ENCODE data around the gene ANLN. TPM values are rescaled to one million over a fixed set of nuclear protein-coding genes. Genes with fewer than 3 reads are reported as not detected.
"Not testable (repeated sequence)": the region's sequence is repeated elsewhere in the genome, so short reads cannot be mapped to it uniquely, and the experiment has no call there.

The ANLN gene
- total RNA-seq, 2 donors from 2014 or later = 2.4 to 9.0 TPM

- no peak overlapping the region for H3K27ac ChIP-seq
- no peaks in the 10 kb centered on the region for H3K36me3 ChIP-seq
- H3K27me3 ChIP-seq = no peaks in the 10 kb centered on the region
- no peak for TF ChIP-seq CTCF (IDR thresholded peaks at IDR 0.05)
- H3K4me3 ChIP-seq = no peak overlapping the region
- no peaks in the 10 kb centered on the region for H3K9me3 ChIP-seq
- no peak for DNase-seq (ENCODE audit: low spot score)
- peaks cover 0 to 10% of the 10 kb centered on the region in 2 donors for H3K4me1 ChIP-seq
Measured at GRCh38 chr7:36368496-36368895, 21.2 kb upstream of the ANLN start.

GRCh38 chr7:36369171-36369570, 20.5 kb upstream of the ANLN start:
- Histone ChIP-seq H3K4me1 (peaks cover 0 to 10% of the 10 kb centered on the region in 2 donors), H3K36me3 (no peaks in the 10 kb centered on the region)
- no peak for TF ChIP-seq CTCF (IDR thresholded peaks at IDR 0.05)

DNA sequence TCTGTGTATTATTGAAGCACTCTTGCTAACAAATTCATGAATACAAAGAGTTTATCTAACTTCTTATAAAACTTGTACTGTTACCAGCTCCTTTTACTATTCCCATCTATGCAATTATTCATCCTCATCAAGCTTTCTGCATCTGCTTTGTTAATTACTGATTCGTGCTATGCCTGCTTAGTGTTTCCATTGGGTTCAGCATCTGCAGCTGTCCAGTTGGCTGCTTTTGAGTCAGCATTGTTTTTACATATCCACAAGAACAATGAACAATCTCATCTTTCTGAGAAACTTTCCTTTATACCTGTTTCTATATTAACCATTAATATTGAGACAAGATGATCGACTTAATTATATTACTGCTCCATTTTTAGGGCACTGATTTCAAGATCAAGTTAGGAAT, 19.6 kb upstream of the ANLN start:
- H3K27me3 ChIP-seq = no peaks in the 10 kb centered on the region
- DNase-seq (ENCODE audit: low spot score) = no peak

More at GRCh38 chr7:36369171-36369570, 20.5 kb upstream of the ANLN start:
- Histone ChIP-seq H3K27ac (no peak overlapping the region), H3K27me3 (no peaks in the 10 kb centered on the region), H3K9me3 (no peaks in the 10 kb centered on the region), H3K4me3 (no peak overlapping the region)
- no peak for DNase-seq (ENCODE audit: low spot score)

DNA sequence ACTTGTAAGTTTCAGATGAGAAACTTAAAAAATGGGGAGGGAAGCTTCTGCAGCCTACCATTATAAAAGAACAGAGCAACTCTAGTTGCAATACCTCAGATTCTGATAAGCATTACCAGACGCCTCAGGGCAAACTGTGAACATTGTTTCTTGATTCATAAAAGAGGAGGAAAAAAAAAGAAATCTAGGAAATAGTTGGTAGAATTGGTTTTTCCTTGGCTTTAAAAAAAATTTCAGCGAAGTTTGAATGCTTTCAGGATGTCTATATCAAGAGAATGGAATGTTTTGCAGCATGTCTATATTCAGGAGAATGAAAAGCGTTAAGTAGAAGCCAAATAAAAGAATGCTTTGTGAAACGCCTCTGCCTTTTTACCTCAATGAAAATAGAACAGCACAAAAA, 17.5 kb upstream of the ANLN start:
- H3K27ac ChIP-seq = no peak overlapping the region
- DNase-seq (ENCODE audit: low spot score) = no peak
- H3K4me1 ChIP-seq = peaks cover 0 to 6% of the 10 kb centered on the region in 2 donors
- H3K4me3 ChIP-seq = no peak overlapping the region
- H3K36me3 ChIP-seq = no peaks in the 10 kb centered on the region
- TF ChIP-seq CTCF (IDR thresholded peaks at IDR 0.05) = no peak
- no peaks in the 10 kb centered on the region for H3K27me3 ChIP-seq
- H3K9me3 ChIP-seq = no peaks in the 10 kb centered on the region

More for the DNA sequence above, 19.6 kb upstream of the ANLN start:
- no peaks in the 10 kb centered on the region for H3K36me3 ChIP-seq
- H3K9me3 ChIP-seq = no peaks in the 10 kb centered on the region
- peaks cover 0 to 10% of the 10 kb centered on the region in 2 donors for H3K4me1 ChIP-seq
- no peak for TF ChIP-seq CTCF (IDR thresholded peaks at IDR 0.05)
- no peak overlapping the region for H3K27ac ChIP-seq
- no peak overlapping the region for H3K4me3 ChIP-seq

DNA sequence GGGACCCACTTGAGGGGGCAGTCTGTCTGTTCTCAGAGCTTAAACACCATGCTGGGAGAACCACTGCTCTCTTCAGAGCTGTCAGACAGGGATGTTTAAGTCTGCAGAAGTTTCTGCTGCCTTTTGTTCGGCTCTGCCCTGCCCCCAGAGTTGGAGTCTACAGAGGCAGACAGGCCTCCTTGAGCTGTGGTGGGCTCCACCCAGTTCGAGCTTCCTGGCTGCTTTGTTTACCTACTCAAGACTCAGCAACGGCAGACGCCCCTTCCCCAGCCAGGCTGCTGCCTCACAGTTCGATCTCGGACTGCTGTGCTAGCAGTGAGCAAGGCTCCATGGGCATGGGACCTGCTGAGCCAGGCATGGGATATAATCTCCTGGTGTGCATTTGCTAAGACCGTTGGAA, 11.1 kb upstream of the ANLN start:
- H3K4me1 ChIP-seq; DNase-seq (ENCODE audit: low spot score); H3K27me3 ChIP-seq; H3K4me3 ChIP-seq; H3K9me3 ChIP-seq; H3K27ac ChIP-seq; H3K36me3 ChIP-seq: not testable (repeated sequence)

- Histone ChIP-seq H3K27ac (no peak overlapping the region), H3K36me3 (no peaks in the 10 kb centered on the region), H3K27me3 (no peaks in the 10 kb centered on the region), H3K9me3 (no peaks in the 10 kb centered on the region), H3K4me1 (no peaks in the 10 kb centered on the region), H3K4me3 (no peak overlapping the region)
- DNase-seq (ENCODE audit: low spot score) = no peak
- TF ChIP-seq CTCF (IDR thresholded peaks at IDR 0.05) = no peak
Measured at GRCh38 chr7:36379831-36380504, 9.7 kb upstream of the ANLN start.

Data from right atrium auricular region (tissue), 2 donors.